PC-3 (cell line): ENCODE data around the gene PCED1B. TPM values are rescaled to one million over a fixed set of nuclear protein-coding genes. Genes with fewer than 3 reads are reported as not detected.

Experiments
- ATAC-seq: fragments of 200-7000 bp; cut with Tn5 transposase; 2 replicates; pipeline ENCODE4 v1.9.1; 2020; ENCODE audit warnings: mild to moderate bottlenecking, moderate library complexity
- BruUV-seq: library from RNA; stranded (reverse); fragments of 400-500 nt; replicated peaks from 2 replicates; lab custom pipeline; 2021; lab: Mats Ljungman, UMichigan
- CTCF ChIA-PET: fragments of 300-600 bp; sonication (Branson Sonifier 250); formaldehyde crosslinking; loops from one replicate; lab custom pipeline; 2022; ENCODE audit warnings: antibody characterized with exemption; lab: Charles Lee
- POLR2A ChIA-PET: fragments of 300-600 bp; sonication (Branson Sonifier 250); formaldehyde crosslinking; loops from one replicate; lab custom pipeline; 2022; ENCODE audit warnings: antibody characterized with exemption; ENCODE audit not compliant: unreplicated experiment; lab: Charles Lee
- DNase-seq: peaks from one replicate; pipeline ENCODE4 v3.0.0-alpha.2; 2015
- H2AFZ ChIP-seq: fragments of 300-600 bp; sonication (generic); 2 replicates; pipeline ENCODE4 v1.6.0; 2016; ENCODE audit warnings: antibody characterized with exemption, low read length
- H3F3A ChIP-seq: fragments of 300-600 bp; sonication (generic); one replicate; pipeline ENCODE4 v1.6.0; 2017; ENCODE audit warnings: antibody characterized with exemption, low read length, control low read depth, mild to moderate bottlenecking; ENCODE audit not compliant: unreplicated experiment
- H3K27ac ChIP-seq: fragments of 300-600 bp; sonication (generic); 2 replicates; pipeline ENCODE4 v1.5.1; 2016; ENCODE audit warnings: mild to moderate bottlenecking, low read length
- H3K27me3 ChIP-seq: fragments of 300-600 bp; sonication (generic); 2 replicates; pipeline ENCODE4 v1.6.1; 2016; ENCODE audit warnings: low read length, mixed read lengths
- H3K36me3 ChIP-seq: fragments of 300-600 bp; sonication (generic); 2 replicates; pipeline ENCODE4 v1.6.1; 2016; ENCODE audit warnings: low read depth, mixed run types, low read length, mixed read lengths
- H3K4me1 ChIP-seq: fragments of 300-600 bp; sonication (generic); 2 replicates; pipeline ENCODE4 v1.5.1; 2016; ENCODE audit warnings: low read length; ENCODE audit not compliant: insufficient read depth
- H3K4me2 ChIP-seq: fragments of 300-600 bp; sonication (generic); 2 replicates; pipeline ENCODE4 v1.6.0; 2016; ENCODE audit warnings: low read length
- H3K4me3 ChIP-seq: fragments of 300-600 bp; sonication (generic); 2 replicates; pipeline ENCODE4 v1.5.1; 2016; ENCODE audit warnings: mild to moderate bottlenecking, low read length, mixed read lengths
- H3K79me2 ChIP-seq: fragments of 300-600 bp; sonication (generic); 2 replicates; pipeline ENCODE4 v1.6.1; 2017; ENCODE audit warnings: low read length, mixed read lengths
- H3K9ac ChIP-seq: fragments of 300-600 bp; sonication (generic); 2 replicates; pipeline ENCODE4 v1.6.0; 2016; ENCODE audit warnings: mild to moderate bottlenecking, low read length
- H3K9me2 ChIP-seq: fragments of 300-600 bp; sonication (generic); replicated peaks from 2 replicates; pipeline ENCODE4 v1.6.1; 2016; ENCODE audit warnings: mixed run types, low read length, mixed read lengths
- H3K9me3 ChIP-seq: fragments of 300-600 bp; sonication (generic); 2 replicates; pipeline ENCODE4 v1.6.1; 2016; ENCODE audit warnings: low read length, mixed read lengths
- H4K20me1 ChIP-seq: fragments of 300-600 bp; sonication (generic); 2 replicates; pipeline ENCODE4 v1.6.1; 2016; ENCODE audit warnings: low read length, mixed read lengths
- CTCF ChIP-seq: fragments of 300-600 bp; sonication (generic); conservative IDR thresholded peaks from 2 replicates; pipeline ENCODE4 v1.5.1; 2017; ENCODE audit warnings: antibody characterized with exemption, low read depth, mild to moderate bottlenecking, low read length
- EZH2 ChIP-seq: fragments of 300-600 bp; sonication (generic); IDR thresholded peaks from one replicate; pipeline ENCODE4 v1.6.1; 2017; ENCODE audit warnings: antibody characterized with exemption, mild to moderate bottlenecking, low read length; ENCODE audit not compliant: unreplicated experiment
- EZH2phosphoT487 ChIP-seq: fragments of 300-600 bp; sonication (generic); IDR thresholded peaks from 2 replicates; pipeline ENCODE4 v1.6.1; 2018; ENCODE audit warnings: mild to moderate bottlenecking, antibody characterized with exemption, low read length, borderline replicate concordance
- intact Hi-C: fragments of 100-400 bp; cut with micrococcal nuclease; formaldehyde crosslinking; loops from 2 replicates; pipeline ENCODE4 v1.9.0; 2023
- total RNA-seq: library from RNA; depleted of rRNA; stranded (reverse); fragments of >200 nt; gene quantifications from 2 replicates; pipeline ENCODE4 v1.2.3, GENCODE V29; 2014

Gene PCED1B
- total RNA-seq, 1 experiment from 2014 or later, result 1.0 TPM

- TF ChIP-seq EZH2 (no peak), EZH2phosphoT487 (no peak), CTCF (no peak)
- Histone ChIP-seq H2AFZ (no peak overlapping the region), H3K9me2 (no peaks in the 10 kb centered on the region), H3K9me3 (no peaks in the 10 kb centered on the region), H3K79me2 (no peaks in the 10 kb centered on the region), H3K27me3 (no peaks in the 10 kb centered on the region), H3F3A (no peaks in the 10 kb centered on the region), H3K4me2 (peak overlapping the region; percentile 40), H3K9ac (no peak overlapping the region), H3K27ac (peak overlapping the region; percentile 39), H3K36me3 (no peaks in the 10 kb centered on the region), H3K4me3 (no peak overlapping the region), H4K20me1 (no peaks in the 10 kb centered on the region), H3K4me1 (peaks cover 37% of the 10 kb centered on the region)
- no peak for ATAC-seq
- CTCF ChIA-PET, result no interaction called here
- no TSS peak for BruUV-seq
- intact Hi-C loops, result no loop called here
- DNase-seq, result no peak
- POLR2A ChIA-PET, result no interaction called here
These were observed 41.3 kb downstream of the PCED1B start for GRCh38 chr12:47120736-47121135.

GRCh38 chr12:47121146-47121545 lies 41.7 kb downstream of the PCED1B start:
- Histone ChIP-seq H3K27me3 (no peaks in the 10 kb centered on the region), H3K9me3 (no peaks in the 10 kb centered on the region), H3K36me3 (no peaks in the 10 kb centered on the region), H3K9me2 (no peaks in the 10 kb centered on the region), H3K27ac (peak overlapping the region; percentile 39), H3K4me3 (no peak overlapping the region), H3F3A (no peaks in the 10 kb centered on the region), H3K4me2 (peak overlapping the region; percentile 40), H3K9ac (no peak overlapping the region), H3K4me1 (peaks cover 37% of the 10 kb centered on the region), H4K20me1 (no peaks in the 10 kb centered on the region), H2AFZ (no peak overlapping the region), H3K79me2 (no peaks in the 10 kb centered on the region)
- no TSS peak for BruUV-seq
- DNase-seq (peak; percentile 74), ATAC-seq (peak; percentile 88)
- ChIA-PET POLR2A (no interaction called here), CTCF (no interaction called here)
- TF ChIP-seq EZH2phosphoT487, result no peak
- TF ChIP-seq CTCF, result no peak
- no peak for TF ChIP-seq EZH2
- intact Hi-C loops, result no loop called here

- ATAC-seq, result no peak
- Histone ChIP-seq H3K9me3 (no peaks in the 10 kb centered on the region), H3K4me2 (no peak overlapping the region), H4K20me1 (no peaks in the 10 kb centered on the region), H3K27me3 (no peaks in the 10 kb centered on the region), H3F3A (no peaks in the 10 kb centered on the region), H3K4me1 (peaks cover 37% of the 10 kb centered on the region), H3K36me3 (no peaks in the 10 kb centered on the region), H3K79me2 (no peaks in the 10 kb centered on the region), H3K4me3 (no peak overlapping the region), H3K9ac (no peak overlapping the region), H2AFZ (no peak overlapping the region), H3K9me2 (no peaks in the 10 kb centered on the region), H3K27ac (no peak overlapping the region)
- BruUV-seq, result no TSS peak
- ChIA-PET POLR2A (interaction anchor here (0.6 kb wide), 1 partner anchor 12 kb away, joined by 6 read pairs; no protein-coding TSS in a partner anchor), CTCF (no interaction called here)
- no peak for TF ChIP-seq EZH2
- TF ChIP-seq CTCF, result no peak
- TF ChIP-seq EZH2phosphoT487, result no peak
- intact Hi-C loops, result no loop called here
- no peak for DNase-seq
These were observed 43.2 kb downstream of the PCED1B start for GRCh38 chr12:47122602-47123001.
